T-helper 1 cell (primary cell): ENCODE data around the gene FAM53A.
"Not testable (repeated sequence)": the region's sequence is repeated elsewhere in the genome, so short reads cannot be mapped to it uniquely, and the experiment has no call there.

ENCODE experiments used
- DNase-seq, 5 donors: peaks; one replicate each; pipeline ENCODE4 v3.0.0-alpha.2; 2012 to 2020

Gene FAM53A

DNA sequence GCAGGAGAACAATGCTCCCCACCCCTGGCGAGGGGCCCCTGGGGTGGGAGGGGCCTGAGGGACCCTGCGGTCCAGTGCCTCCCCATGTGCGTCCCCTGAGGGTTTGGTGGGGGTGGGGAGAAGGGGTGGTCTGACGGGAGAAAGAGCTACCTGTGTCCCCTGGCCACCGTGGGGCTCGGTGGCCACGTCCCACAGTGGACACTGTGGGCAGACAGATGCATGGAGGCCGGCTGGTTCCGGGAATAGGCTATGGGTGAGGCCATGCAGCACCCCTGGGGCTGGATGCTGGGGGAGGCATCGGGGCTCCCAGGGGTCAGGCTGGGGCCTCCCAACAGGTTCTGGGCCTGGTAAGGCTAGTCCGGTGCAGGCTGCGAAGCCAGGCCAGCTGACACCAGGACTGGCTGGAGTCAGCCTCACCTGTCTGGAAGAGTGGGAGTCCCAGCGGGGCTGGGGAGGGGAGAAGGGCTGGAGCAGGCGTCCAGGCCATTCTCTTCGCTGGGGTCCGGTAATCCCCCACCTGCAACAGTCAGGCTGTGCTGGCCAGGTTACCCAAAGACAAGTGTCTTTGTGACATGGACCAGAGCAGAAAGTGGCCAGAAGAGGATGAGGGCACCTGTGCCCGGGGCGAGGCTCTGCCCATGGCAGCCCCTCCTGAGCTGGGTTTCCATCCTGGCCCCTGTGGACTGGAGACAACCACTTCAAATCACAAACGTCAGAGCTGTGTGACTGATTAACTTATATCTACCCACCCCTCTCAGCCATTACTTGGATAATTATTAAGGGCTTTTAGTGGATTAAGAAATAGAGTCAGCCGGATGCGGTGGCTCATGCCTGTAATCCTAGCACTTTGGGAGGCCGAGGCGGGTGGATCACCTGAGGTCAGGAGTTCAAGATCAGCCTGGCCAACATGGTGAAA is 1.4 kb upstream of the FAM53A start:
- no peak for DNase-seq

DNA sequence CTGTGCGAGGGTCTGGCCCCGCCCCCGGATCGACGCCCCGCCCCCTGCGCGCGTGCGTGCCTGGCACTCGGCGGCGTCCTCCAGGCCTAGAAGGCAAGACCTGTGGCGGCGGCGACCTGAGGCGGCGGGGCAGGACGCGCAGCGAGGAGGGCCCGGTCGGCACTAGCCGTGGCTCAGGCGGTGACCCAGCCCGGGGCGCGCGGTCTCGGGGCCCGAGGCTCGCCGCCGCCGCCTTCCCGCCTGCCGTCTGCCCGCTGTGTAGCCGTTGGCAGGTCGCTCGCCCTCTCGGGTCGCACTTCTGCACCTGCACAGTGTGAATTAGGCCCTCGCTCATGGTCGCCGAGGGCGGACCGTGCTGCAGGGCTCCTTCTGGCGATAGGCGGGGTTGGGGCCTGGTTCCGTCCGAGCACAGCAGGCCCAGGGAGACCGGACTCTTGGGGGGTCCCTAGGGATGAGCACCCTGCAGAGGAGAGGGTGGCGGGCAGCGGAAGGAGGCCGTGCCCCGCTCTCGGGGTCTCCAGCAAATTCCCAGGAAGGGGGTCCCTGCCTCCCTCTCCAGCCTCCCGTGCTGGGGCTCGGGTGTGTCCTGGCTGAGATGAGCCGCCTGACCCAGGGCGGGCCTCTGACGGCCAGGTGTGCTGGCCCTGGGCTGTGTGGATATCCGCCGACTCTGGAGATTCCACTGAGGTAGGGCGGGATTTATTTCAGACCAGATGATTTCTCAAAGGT is 557 bp upstream of the FAM53A start:
- DNase-seq, result peak in 2 of 5 donors; percentile 84 to 89

- DNase-seq, result peak in 2 of 5 donors; percentile 15 to 18
These were observed 815 bp downstream of the FAM53A start for GRCh38 chr4:1683261-1683735.

DNA sequence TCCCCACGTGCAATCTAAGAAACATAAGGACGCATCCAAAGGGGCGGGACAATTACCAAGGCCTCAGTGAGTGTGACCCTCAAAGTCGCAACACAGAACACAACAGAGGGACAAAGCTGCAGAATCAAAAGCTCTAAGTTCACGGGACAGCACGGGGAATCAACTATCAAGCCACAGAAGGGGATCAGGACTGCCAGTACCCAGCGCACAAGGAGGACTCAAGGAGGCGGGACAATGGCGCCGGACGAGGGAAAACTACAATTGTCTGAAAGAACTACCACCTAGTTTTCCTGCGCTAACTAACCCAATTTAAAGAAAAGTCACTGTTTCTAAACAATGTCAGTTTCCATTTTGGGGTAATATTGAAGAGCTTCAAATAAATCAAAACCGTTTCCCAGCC is 1.3 kb downstream of the FAM53A start:
- no peak for DNase-seq

GRCh38 chr4:1678244-1678643 is 5.9 kb downstream of the FAM53A start:
- no peak for DNase-seq

DNA sequence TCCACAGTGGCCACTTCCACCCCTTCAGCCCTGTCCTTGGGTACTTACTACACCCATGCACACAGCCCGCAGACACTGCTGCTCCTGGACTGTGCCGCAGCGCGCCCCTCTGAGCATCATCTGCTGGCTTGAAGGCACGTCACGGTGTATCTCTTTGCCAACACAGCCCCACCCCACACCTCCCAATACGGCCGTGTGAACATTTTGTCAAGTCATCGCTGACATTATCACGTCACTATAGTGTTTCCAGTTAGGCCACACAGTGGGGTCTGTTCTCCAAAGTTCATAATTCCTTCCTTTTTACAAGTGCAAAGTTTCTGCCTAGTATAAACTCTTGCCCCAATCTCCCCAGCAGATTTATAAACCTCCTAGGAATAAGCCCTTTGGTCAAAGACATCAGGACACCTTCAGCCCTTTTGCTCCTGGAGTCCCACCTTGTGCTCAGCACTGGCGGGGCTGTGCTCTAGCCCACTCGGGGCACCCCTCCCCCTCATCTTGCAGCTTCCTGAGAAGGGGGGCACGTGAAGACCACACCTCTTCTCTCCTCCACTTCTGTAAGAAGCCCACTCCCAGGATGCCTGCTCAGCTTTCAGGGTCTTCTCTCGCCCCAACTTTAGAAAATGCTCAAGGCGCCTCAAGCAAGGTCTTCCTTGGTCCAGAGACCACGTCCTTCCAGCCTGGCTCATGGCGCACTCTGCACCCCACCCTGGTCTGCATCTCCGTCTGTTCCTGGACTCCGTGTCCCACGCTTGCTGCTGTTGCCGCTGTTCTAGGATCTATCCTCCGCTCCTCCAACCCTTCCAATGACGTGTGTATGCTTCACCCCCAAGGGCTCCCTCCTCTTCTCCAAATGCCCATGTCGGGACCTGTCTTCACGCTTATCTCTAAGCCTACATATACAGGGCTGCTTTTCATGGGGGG is 7.2 kb downstream of the FAM53A start:
- no peak for DNase-seq

- DNase-seq, result no peak
These were observed 8.3 kb downstream of the FAM53A start for GRCh38 chr4:1675802-1676137.

DNA sequence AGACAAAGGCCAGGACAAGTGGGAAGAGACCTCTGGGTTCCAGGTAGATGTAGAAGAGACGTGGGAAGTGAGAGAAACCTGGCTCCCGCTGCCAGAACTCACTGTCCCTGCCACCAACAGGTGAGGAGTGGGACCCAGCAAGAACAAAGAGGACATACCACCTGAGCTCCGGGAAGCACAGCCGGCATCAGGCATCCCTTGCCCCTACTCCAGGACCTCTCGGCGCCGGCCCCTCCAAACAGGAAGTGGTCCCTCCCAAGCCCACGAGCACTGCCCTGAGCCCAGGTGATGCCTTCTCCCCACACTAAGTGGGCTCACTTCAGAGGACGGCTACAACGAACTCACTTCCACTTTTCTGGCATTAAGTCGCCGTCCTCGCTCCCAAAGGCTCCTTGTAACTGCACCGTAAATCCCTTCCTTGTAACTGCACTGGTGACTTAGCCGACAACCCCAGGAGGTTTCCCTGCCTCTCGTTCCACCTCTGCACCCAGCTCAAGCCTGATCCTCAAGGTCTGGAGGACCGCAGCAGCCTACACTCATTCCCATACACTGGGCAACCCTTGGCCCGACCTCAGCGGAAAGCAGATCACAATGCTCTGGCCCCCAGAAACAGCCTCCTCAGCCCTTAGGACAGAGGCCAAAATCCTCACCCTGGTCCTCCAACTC is 8.8 kb downstream of the FAM53A start:
- DNase-seq, result no peak

DNA sequence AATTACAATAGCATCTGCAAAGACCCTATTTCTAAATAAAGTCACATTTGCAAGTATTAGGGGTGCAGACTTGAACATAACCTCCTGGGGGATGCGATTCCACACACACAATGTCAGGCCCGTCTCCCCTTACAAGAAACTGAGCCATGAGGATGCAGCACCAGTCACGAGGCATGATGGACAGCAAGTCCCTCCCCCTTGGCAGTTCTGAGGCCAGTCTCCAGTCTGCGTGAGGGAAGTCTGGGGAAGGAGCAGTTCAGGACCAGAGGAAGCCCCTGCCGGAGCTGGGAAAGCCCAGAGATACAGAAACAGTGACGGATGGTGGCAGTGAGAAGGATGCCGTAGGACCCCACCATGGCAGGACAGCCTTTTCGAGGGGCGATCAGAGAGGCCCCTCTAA is 9.4 kb downstream of the FAM53A start:
- no peak for DNase-seq

GRCh38 chr4:1673671-1674070 is 10.4 kb downstream of the FAM53A start:
- no peak for DNase-seq

DNA sequence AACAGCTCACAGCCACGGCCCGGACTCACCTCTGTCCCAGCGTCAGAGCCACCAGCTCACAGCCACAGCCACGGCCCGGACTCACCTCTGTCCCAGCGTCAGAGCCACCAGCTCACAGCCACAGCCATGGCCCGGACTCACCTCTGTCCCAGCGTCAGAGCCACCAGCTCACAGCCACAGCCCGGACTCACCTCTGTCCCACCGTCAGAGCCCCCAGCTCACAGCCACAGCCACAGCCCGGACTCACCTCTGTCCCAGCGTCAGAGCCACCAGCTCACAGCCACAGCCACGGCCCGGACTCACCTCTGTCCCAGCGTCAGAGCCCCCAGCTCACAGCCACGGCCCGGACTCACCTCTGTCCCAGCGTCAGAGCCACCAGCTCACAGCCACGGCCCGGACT is 13.1 kb downstream of the FAM53A start:
- DNase-seq, result not testable (repeated sequence)

- DNase-seq, result no peak
These were observed 13.8 kb downstream of the FAM53A start for GRCh38 chr4:1670279-1670678.

GRCh38 chr4:1669850-1670249 is 14.3 kb downstream of the FAM53A start:
- DNase-seq, result no peak

DNA sequence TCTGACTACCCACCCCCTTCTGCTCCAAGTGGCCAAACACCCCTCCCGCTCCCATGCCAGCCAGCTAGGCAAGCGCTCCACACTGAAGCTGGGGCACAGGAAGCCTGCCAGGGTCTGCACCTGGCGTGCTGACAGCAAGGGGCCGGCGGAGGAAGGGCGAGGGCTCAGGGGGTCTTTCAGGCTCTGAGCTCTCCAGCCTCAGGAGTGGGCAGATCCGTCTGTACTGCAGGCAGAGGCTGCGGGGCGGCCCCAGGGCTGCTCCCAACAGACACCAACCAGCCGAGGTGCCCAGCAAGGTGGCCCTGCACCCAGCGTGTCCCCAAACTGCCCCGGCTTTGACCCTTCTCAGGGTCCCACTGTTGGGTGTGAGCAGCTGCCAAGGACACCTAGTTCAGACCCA is 14.8 kb downstream of the FAM53A start:
- DNase-seq, result no peak

- no peak for DNase-seq
These were observed 15.6 kb downstream of the FAM53A start for GRCh38 chr4:1668488-1668840.

DNA sequence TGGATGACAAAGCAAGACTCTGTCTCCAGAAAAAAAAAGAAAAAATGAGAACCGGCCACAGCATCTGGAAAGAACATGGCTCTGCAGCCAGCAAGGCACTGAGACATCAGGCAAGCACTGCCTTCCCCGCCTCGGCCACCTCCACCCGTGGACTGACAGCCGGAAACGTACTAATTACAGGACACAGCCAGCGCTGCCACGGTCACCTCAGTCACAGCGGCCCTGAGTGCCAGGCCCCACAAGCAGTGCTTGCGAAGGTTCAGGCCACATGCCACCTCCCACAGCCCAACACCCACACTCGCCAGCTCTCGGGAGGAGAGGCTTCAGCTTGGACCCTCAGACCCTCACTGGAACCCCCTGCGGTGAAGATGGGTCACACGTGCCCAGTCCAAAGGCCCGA is 16.8 kb downstream of the FAM53A start:
- DNase-seq, result no peak

DNA sequence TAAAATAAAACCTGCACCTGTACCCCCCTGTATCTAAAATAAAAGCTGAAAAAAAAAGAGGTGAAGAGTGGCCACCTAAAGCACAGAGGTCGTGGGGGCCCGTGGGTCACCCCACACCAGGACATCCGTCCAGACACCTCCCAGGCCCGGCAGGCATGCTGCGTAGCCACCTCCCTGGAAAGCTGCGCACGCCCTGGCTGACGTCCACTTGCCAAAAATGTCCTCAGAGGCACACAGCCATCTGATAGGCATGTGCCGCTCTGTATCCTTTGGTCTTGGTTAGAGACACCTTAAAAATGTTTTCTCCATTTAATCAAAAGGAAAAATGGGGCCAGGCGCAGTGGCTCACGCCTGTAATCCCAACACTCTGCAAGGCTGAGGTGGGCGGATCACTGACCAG is 17.7 kb downstream of the FAM53A start:
- DNase-seq, result no peak

- DNase-seq, result no peak
These were observed 20.0 kb downstream of the FAM53A start for GRCh38 chr4:1664141-1664540.

GRCh38 chr4:1663549-1663948 is 20.6 kb downstream of the FAM53A start:
- no peak for DNase-seq

DNA sequence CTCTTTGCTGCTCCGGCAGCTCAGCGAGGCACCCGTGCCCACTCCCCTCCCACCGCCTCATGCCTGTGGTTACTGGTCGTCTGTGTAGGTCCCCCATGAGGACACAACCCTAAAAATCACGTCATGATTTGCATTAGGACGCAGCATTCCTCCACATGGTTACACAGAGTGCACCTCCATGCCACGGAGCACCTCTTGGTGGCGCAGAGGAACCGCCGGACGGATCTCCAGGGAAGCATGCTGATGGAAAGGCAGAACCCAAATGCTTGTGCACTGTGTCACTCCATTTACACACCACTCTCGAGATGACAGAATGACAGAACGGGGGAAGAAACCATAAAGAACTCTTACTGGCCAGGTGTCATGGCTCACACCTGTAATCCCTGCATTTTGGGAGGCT is 22.4 kb downstream of the FAM53A start:
- no peak for DNase-seq

- DNase-seq, result no peak
These were observed 23.0 kb downstream of the FAM53A start for GRCh38 chr4:1660948-1661677.
